ENCODE results near the gene DHX34. TPM values are rescaled to one million over a fixed set of nuclear protein-coding genes. Genes with fewer than 3 reads are reported as not detected.

The DHX34 gene
- total RNA-seq, 1 donor from 2014 or later: 11.5 TPM

DNA sequence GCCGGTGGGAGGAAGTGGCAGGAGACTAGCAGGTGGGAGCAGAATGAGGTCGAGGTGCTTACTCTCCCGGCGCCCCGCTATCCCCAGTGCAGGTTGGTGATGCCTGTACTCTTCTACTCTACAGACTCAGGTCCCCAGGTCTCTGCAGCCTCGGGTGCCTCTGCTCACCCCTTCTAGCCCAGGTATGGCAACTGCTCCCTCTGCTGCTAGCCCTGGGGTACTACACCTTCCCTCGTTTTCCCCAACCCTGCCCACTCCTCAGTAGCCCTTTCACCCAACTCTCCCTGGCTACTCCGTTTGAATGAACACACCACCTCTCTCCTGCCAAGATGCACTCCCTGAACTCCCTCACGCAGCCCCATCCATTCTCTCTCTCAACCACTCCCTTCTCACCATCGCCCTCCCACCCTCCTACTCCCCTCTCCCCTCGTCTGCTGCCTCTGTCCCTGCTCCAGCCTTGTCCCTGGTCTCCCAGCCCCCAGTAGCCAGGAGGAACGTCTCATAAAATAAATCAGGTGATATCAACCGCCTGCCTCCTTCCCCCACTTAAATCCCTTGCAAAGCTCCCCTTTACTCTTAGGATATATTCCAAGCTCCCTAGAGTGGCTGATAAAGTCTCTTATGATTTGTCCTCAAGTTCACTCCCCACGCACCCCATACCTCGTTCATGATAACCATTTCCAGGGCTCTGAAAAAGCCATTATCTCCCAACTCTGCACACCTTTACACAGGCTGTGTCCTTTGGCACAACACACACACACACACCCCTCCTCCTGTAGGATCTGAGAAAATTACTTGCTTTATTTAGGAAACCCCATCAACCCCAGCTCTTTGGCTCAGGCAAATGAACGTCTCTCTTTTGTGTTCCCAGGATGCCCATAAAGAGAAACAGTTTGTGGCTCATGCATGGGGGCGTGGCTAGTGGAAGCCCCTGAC is 78.4 kb downstream of the DHX34 start:
- no peak for DNase-seq (ENCODE audit: low read depth)
- TF ChIP-seq CTCF (conservative IDR thresholded peaks at IDR 0.05; ENCODE audit: low read depth, low read length): peak; percentile 90
- no peak overlapping the region for H3K4me3 ChIP-seq (ENCODE audit: low read depth, low read length)

DNA sequence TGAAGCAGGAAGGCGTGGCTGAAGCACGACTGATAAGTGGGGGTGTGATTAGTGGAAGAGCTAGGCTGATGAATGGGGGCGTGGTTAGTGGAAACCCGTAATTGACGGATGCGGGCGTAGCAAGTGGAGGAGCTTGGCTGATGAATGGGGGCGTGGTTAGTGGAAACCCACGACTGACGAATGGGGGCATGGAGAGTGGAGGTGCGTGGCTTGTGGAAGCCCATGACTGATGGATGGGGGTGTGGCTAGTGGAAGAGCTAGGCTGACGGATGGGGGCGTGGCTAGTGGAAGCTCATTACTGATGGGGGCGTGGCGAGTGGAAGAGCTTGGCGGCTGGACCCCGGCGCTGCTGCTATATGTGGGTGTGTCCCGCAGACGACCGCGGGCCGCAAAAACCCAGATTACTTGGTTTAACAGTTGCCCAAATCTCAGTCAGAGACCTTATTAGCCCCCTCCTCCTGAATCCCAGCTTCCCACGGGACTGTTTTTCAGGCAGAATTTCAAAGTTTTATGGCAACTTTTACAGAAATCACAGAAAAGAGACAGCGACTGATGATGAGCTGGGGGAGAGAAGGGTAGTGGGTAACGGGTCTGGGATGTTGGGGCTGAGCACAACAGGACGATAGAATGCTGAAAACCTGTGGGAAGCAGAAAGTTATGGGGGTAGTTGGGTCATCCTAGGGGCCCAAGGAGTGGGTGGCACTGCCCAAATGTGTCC is 79.2 kb downstream of the DHX34 start:
- TF ChIP-seq CTCF (conservative IDR thresholded peaks at IDR 0.05; ENCODE audit: low read depth, low read length): no peak
- H3K4me3 ChIP-seq (ENCODE audit: low read depth, low read length): peak overlapping the region; percentile 28
- DNase-seq (ENCODE audit: low read depth): peak; percentile 37

GRCh38 chr19:47429140-47429793 is 80.2 kb downstream of the DHX34 start:
- no peak for DNase-seq (ENCODE audit: low read depth)
- TF ChIP-seq CTCF (conservative IDR thresholded peaks at IDR 0.05; ENCODE audit: low read depth, low read length): no peak
- no peak overlapping the region for H3K4me3 ChIP-seq (ENCODE audit: low read depth, low read length)

GRCh38 chr19:47430041-47430802 is 81.1 kb downstream of the DHX34 start:
- peak overlapping the region; percentile 8 for H3K4me3 ChIP-seq (ENCODE audit: low read depth, low read length)
- DNase-seq (ENCODE audit: low read depth): no peak
- peak; percentile 2 for TF ChIP-seq CTCF (conservative IDR thresholded peaks at IDR 0.05; ENCODE audit: low read depth, low read length)

GRCh38 chr19:47432091-47432490 is 83.0 kb downstream of the DHX34 start:
- no peak for DNase-seq (ENCODE audit: low read depth)
- no peak overlapping the region for H3K4me3 ChIP-seq (ENCODE audit: low read depth, low read length)
- TF ChIP-seq CTCF (conservative IDR thresholded peaks at IDR 0.05; ENCODE audit: low read depth, low read length): no peak

Other genes with a start within 250 kb of the DHX34 start
- gene ZC3H4, start 235.5 kb upstream of the DHX34 start, total RNA-seq: 18.3 and 30.0 TPM in 2 replicates
- 140 and 236 TPM in 2 replicates for gene SAE1, start 218.5 kb upstream of the DHX34 start, total RNA-seq
- 8.7 and 16.0 TPM in 2 replicates for gene BBC3, start 118.1 kb upstream of the DHX34 start, total RNA-seq
- gene CCDC9, start 92.8 kb upstream of the DHX34 start, total RNA-seq: 14.7 and 17.8 TPM in 2 replicates
- gene INAFM1, start 74.4 kb upstream of the DHX34 start, total RNA-seq: 3.0 and 7.0 TPM in 2 replicates
- not detected in 2 replicates for gene C5AR1, start 39.5 kb upstream of the DHX34 start, total RNA-seq
- not detected in 2 replicates for gene C5AR2, start 17.1 kb upstream of the DHX34 start, total RNA-seq
- 0.29 TPM in 1 of 2 replicates, not detected in the other for gene MEIS3, start 70.2 kb downstream of the DHX34 start, total RNA-seq
- not detected in 2 replicates for gene SLC8A2, start 122.6 kb downstream of the DHX34 start, total RNA-seq
- gene KPTN, start 134.9 kb downstream of the DHX34 start, total RNA-seq: 3.2 TPM in 2 replicates
- 78.9 and 82.2 TPM in 2 replicates for gene NAPA, start 165.7 kb downstream of the DHX34 start, total RNA-seq
- not detected in 2 replicates for gene ZNF541, start 223.8 kb downstream of the DHX34 start, total RNA-seq

Data from epithelial cell of proximal tubule (primary cell).